NCI-H1930 (cell line): Measurements from ENCODE around the gene HOXD4.

Source experiments
- DNase-seq, 2 experiments: peaks; one replicate each; lab custom pipeline; 2025; lab: John Stamatoyannopoulos, UW

The HOXD4 gene

DNA sequence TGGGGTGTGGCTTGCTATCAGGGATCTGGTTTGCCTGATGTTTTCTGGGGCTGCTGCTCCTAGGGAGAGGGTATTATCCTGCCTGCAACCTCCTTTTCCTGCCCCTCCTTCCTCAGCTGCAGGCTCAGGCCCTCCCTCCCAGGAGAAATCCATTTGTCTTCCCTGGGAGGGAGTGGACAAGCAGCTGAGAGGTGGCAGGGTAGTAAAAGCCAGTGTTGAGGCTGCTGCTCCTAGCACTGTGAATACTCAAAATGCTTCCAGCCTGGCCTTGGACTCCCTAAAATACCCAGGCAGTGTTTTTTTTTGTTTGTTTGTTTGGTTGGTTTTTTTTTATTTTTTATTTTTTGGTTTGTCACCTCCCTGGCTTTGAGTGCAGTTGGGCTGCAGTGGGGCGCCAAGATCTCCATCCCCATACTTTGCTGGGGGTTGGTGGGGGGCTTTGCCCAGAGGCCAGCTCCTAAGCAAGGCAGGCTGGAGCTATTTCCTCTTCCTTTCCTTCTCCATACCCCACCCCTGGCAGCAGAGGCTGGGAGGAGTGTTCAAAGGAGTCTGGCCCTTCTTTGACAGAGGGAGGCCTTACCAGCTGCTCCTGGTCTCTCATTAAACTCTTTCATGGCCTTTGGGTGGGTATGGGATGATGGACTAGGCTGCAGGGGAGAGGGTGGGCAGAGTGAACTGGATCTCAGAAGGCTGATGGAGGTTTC lies 19.4 kb downstream of the HOXD4 start:
- DNase-seq, result no peak

DNA sequence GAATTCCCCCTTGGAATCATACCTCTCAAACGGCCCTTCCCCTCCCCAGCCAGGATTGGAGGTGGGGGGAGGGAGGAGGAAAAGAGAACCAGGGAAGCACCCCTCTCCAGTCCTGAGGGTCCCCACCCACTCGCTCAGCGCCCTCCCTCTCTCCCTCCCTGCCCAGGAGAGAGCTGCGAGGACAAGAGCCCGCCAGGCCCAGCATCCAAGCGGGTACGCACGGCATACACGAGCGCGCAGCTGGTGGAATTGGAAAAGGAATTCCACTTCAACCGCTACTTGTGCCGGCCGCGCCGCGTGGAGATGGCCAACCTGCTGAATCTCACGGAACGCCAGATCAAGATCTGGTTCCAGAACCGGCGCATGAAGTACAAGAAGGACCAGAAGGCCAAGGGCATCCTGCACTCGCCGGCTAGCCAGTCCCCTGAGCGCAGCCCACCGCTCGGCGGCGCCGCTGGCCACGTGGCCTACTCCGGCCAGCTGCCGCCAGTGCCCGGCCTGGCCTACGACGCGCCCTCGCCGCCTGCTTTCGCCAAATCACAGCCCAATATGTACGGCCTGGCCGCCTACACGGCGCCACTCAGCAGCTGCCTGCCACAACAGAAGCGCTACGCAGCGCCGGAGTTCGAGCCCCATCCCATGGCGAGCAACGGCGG lies 20.1 kb downstream of the HOXD4 start:
- DNase-seq, result no peak

DNA sequence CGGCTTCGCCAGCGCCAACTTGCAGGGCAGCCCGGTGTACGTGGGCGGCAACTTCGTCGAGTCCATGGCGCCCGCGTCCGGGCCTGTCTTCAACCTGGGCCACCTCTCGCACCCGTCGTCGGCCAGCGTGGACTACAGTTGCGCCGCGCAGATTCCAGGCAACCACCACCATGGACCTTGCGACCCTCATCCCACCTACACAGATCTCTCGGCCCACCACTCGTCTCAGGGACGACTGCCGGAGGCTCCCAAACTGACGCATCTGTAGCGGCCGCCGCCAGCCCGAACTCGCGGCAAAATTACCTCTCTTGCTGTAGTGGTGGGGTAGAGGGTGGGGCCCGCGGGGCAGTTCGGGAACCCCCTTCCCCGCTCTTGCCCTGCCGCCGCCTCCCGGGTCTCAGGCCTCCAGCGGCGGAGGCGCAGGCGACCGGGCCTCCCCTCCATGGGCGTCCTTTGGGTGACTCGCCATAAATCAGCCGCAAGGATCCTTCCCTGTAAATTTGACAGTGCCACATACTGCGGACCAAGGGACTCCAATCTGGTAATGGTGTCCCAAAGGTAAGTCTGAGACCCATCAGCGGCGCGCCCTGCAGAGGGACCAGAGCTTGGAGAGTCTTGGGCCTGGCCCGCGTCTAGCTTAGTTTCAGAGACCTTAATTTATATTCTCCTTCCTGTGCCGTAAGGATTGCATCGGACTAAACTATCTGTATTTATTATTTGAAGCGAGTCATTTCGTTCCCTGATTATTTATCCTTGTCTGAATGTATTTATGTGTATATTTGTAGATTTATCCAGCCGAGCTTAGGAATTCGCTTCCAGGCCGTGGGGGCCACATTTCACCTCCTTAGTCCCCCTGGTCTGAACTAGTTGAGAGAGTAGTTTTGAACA lies 20.9 kb downstream of the HOXD4 start:
- DNase-seq, result no peak

DNA sequence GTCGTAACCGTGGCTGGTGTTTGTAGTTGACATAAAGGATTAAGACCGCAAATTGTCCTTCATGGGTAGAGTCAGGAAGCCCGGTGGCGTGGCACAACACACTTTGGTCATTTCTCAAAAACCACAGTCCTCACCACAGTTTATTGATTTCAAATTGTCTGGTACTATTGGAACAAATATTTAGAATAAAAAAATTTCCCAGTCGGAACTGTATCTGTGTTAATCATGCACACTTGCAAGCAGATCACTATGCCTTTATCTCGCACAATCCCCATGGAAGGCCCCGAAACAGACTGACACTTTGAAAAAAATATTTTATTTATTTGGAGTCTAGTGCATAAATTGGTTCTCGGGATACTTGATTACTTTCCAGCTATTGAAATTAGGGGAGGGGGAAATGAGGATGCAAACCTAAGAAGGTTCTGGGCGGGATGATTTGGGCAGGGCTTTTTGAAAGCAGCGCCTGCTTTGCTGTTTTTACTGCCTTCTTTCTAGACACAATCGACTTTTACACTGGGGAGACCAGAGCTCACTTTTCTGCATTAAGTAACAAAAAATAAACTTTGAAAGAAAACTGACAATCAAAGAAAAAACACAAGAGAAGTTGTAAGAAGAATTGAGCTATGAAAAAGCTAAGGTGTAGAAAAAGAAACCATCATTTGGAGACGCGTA lies 21.7 kb downstream of the HOXD4 start:
- DNase-seq, result no peak

DNA sequence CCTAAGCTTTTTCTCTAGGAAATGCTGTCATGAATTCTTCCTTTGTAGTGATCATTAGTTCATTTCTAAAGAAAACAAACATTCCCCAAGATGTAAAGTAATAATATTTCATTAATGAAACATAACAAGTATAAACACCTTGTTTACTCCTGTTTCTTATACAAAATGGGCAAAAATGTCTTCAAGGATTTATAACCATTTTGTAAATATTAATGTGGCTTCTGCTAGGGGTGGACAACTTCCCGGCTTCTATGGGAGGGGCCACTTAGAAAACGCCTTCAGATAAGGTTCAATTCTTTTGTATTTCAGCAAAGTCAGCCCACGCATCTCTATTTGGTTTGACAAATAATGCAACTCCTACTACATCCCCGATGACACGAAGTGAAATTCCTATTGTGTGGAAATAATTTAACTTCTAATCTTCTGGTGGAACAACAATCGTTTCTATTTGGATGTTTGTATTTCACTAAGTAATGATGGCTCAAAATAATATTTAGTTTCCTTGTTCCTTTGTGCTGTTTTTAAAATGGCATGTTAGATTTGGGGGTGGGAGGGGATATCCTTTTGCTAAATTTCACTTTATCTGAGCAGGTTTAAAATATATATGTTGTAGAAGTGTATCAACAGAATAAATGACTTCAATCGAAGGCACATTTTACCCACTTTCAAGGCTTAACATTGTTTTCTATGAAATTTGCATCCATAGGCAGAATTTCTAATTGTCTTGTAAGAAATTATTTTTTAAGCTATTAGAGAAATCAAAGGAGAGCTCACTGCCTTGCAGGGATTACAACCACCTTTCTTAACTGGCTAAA lies 22.4 kb downstream of the HOXD4 start:
- no peak for DNase-seq

GRCh38 chr2:176174382-176174823 lies 23.1 kb downstream of the HOXD4 start:
- DNase-seq, result no peak

- DNase-seq, result no peak
Observed at GRCh38 chr2:176174824-176175708, 23.7 kb downstream of the HOXD4 start.

DNA sequence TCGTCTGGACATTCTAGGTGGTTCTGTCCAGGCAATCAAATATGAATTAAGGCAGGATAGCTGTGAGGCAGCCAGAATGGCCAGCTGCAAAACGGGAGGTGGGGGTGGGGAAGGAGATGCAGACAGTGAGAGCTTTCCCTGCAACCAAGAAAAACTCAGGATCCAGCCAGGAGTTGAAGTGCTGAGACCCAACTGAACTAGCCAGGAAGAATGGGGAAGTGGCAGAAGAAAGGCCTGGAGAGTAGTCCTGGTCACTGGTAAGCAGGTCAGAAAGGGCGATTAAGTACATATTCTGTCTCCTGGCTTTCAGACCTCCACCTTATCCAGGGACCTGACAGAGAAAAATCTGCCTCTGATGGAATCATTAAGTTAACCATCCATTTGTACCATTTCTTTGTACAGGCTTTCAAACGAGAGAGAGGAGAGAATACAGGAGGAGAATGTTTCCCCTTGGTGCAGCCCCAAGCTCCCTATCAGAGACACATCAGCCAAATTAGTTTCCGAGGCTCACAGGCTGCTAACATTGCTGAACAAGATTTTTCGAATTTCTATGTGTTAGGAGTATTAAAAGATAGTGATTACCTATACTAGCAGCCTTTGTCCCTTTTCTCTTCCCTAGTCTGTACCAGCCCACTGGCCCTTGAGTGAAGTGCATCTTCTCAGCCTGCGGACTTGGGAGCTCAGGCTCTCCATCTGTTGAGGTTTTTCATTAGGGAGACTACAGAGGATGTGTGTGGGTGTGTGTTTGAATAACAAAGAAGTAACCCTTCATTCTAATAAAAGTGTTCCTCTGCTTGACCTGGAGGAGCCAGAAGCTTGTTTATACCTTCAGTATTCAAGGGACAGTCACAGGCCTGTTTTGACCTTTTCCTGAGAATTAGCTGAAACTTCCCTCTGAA lies 24.6 kb downstream of the HOXD4 start:
- no peak for DNase-seq

DNA sequence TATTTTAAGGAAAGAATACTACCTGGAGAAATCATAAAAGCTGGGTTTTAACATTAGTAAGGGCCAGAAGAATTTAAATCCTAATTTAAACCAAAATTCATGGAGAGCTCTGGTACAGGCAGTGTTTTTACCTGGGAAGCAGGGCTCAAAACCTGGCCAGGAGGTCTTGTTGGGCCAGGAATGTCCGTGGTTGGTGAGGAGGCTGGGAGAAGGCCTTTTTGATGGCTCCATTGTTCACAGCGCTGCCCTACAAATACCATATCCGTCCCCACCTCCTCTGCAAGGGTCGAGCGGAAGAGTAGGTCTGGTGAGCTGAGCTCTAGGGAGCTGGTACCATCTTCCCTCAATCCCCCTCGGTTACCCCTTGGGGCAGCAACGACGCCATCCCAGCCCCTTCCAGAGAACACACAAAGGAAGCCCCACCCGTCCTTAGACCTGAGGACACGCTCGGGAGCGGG lies 26.3 kb downstream of the HOXD4 start:
- no peak for DNase-seq

- no peak for DNase-seq
Observed at GRCh38 chr2:176178038-176178756, 26.8 kb downstream of the HOXD4 start.

DNA sequence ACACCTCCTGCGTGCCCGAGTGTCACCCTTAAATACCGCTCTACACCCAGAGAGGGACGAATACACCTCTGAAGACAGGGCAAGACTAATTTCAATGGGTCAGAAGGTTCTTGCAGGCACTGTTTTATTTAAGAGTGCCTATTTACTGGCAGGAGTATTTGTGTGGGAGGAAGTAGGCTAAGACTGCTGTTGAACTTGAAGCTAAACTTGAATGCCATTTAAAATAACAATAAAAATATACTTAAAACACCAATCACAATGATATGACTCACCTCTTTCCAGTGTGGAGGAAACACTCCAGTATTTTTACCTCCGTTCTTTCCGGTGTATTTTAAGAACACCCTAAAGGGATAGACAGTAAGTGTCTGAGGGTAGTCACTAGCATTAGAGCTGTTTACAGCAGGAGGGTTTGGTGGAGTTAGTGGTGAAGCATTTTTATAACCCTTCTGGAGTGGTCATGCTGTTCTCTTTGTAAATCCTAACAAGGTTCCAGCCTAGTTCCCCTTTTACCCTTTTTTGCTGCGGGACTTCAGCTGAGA lies 27.5 kb downstream of the HOXD4 start:
- no peak for DNase-seq

GRCh38 chr2:176181551-176181950 lies 30.2 kb downstream of the HOXD4 start:
- no peak for DNase-seq

GRCh38 chr2:176182671-176183070 lies 31.3 kb downstream of the HOXD4 start:
- no peak for DNase-seq

- DNase-seq, result no peak
Observed at GRCh38 chr2:176184749-176185148, 33.4 kb downstream of the HOXD4 start.

DNA sequence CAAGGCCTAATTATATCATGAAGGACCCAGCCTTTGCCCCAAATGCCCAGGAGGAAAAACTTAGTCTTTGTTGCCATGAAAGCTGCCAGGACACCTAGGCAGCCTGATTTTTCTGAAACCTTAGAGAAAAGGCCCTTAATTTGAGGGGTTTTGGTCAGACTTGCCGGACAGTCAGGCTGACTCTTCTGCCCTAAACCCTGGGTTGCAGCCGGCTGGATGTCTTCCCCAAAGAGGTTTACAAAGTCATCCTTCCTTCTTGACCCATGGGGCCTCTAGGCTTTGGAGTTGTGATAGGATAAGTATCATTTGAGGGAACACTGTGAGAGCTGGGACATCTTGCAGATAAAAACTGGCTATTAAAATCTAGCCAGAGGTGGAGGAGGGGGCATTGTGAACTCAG lies 34.7 kb downstream of the HOXD4 start:
- DNase-seq, result no peak

DNA sequence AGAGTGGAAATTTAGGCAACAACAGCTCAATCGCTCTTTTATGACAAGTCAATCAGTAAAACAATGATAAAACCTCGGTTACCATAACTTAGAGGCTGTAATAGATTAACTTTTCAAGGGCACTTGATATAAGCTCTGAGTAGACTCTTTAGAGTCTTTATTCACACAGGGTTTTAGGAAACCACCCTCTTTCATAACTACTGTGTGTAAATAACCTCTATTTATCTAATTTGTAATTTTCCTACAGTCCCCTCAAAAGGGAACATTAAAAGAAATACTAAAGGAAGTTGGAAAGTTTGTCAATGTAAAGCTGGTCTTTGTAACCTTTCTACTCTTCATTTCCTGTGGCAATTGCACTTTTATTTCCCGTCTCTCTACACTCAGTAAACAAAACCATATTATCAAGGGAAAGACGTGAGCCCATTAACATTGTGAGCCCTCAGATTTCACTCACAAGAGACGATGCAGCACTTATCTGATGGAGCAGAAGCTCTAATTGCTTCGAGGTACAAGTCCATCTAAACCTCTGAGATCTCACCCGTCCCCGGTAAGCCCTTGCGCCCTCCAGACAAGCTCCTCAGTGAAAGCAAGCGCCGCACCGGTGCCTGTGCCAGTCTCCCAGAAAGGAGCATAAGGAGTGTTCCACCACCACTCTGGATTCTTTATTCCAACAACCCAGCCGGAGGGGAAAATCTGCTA lies 36.0 kb downstream of the HOXD4 start:
- DNase-seq, result no peak
